ENCODE results near the gene CDH4. TPM values are rescaled to one million over a fixed set of nuclear protein-coding genes. Genes with fewer than 3 reads are reported as not detected.

The CDH4 gene
- total RNA-seq, 1 donor from 2014 or later: not detected

DNA sequence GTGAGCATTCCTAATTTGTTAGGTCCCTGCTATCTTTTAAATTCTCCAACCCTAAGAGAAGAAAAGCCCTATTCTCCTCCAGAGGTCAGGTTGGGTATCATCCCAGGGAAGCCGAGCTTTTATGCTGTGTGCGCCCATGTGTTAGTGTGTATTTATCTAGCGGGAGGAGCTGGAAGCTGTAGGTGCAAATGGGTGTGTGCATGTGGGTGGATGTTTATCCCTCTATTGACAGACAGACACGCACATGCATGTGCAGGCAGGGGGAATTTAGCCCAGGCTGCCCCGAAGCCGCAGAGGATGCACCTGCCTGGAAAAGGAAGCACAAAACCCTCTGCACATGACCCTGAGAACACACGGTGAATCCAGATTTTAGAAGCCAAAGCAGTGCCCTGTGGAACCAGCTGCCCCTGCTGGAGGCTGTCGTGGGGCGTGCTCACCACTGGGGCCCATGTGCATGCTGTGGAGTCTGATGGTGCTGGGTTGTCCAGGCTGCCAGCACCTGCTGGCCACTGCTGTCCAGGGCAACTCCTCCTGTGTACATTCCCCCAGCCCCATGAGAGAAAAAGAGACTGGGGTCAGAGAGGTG lies 416.1 kb downstream of the CDH4 start:
- H3K27me3 ChIP-seq: no peaks in the 10 kb centered on the region
- TF ChIP-seq, protein P1, sequence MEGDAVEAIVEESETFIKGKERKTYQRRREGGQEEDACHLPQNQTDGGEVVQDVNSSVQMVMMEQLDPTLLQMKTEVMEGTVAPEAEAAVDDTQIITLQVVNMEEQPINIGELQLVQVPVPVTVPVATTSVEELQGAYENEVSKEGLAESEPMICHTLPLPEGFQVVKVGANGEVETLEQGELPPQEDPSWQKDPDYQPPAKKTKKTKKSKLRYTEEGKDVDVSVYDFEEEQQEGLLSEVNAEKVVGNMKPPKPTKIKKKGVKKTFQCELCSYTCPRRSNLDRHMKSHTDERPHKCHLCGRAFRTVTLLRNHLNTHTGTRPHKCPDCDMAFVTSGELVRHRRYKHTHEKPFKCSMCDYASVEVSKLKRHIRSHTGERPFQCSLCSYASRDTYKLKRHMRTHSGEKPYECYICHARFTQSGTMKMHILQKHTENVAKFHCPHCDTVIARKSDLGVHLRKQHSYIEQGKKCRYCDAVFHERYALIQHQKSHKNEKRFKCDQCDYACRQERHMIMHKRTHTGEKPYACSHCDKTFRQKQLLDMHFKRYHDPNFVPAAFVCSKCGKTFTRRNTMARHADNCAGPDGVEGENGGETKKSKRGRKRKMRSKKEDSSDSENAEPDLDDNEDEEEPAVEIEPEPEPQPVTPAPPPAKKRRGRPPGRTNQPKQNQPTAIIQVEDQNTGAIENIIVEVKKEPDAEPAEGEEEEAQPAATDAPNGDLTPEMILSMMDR (IDR thresholded peaks at IDR 0.05): no peak
- H3K4me1 ChIP-seq: no peaks in the 10 kb centered on the region
- no peaks in the 10 kb centered on the region for H3K9me3 ChIP-seq
- intact Hi-C loops (cut with DNase I): no loop called here
- H3K27ac ChIP-seq: no peak overlapping the region
- DNase-seq (ENCODE audit: low spot score in 2 of 2): no peak
- H3K4me3 ChIP-seq: no peak overlapping the region
- no peaks in the 10 kb centered on the region for H3K36me3 ChIP-seq

DNA sequence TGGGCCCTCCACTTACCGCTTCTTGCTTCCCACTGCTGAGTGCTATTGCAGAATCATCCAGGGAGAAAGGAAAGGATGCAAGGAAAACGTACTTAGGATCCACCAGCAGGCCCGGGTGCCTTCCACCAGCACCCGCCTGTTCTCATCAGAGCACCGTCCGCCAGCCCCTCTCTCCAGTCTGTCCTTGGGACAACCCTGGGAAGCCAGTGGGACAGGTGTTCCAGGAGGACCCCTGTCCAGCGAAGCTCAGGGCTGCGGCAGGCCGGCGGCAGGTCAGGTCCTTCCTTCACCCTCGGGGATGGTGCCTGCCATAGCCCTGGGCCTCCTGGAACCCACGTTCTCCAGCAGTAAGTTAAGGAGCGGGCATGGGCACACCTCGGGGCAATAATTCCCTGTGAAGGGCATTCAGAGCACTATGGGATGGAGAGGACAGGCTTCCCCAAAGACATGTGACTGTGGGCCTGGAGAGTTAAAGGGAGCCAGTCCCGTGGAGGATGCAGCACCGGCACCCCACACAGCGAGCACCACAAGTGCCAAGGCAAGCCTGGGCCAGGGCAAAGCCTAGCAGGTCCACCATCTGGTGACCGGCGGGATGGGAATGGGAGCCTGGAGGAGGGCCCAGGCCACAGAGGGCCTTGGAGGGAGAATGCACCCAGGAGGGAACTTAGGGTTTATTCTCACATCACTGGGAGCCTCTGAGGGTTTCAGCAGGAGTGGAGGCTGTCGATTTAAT lies 416.9 kb downstream of the CDH4 start:
- H3K9me3 ChIP-seq: no peaks in the 10 kb centered on the region
- H3K27me3 ChIP-seq: no peaks in the 10 kb centered on the region
- H3K36me3 ChIP-seq: no peaks in the 10 kb centered on the region
- H3K4me3 ChIP-seq: no peak overlapping the region
- no peak overlapping the region for H3K27ac ChIP-seq
- DNase-seq (ENCODE audit: low spot score in 2 of 2): no peak
- no peaks in the 10 kb centered on the region for H3K4me1 ChIP-seq
- TF ChIP-seq, protein P1 (IDR thresholded peaks at IDR 0.05): no peak
- intact Hi-C loops (cut with DNase I): no loop called here

DNA sequence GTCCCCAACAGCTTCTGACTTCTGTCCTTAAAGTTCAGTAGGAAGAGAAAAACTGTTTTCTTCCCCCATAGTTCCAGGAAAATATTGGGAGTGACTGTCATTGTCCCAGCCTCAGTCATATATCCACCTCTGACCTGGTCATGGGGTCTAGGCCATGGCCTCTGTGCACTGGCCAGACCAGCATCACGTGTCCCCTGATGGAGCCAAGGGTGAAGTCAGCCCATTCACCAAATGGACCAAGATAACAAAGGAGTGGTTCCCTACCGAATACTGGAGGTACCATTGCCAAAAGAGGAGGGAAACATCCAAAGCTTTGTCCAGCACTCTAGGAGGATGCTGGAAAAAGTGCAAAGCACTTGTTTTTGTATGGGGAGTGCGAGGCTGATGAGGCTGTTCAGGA lies 418.2 kb downstream of the CDH4 start:
- Histone ChIP-seq H3K27me3 (no peaks in the 10 kb centered on the region), H3K4me1 (no peaks in the 10 kb centered on the region), H3K4me3 (no peak overlapping the region), H3K9me3 (no peaks in the 10 kb centered on the region), H3K27ac (no peak overlapping the region), H3K36me3 (no peaks in the 10 kb centered on the region)
- TF ChIP-seq, protein P1 (IDR thresholded peaks at IDR 0.05): no peak
- intact Hi-C loops (cut with DNase I): no loop called here
- DNase-seq (ENCODE audit: low spot score in 2 of 2): no peak

DNA sequence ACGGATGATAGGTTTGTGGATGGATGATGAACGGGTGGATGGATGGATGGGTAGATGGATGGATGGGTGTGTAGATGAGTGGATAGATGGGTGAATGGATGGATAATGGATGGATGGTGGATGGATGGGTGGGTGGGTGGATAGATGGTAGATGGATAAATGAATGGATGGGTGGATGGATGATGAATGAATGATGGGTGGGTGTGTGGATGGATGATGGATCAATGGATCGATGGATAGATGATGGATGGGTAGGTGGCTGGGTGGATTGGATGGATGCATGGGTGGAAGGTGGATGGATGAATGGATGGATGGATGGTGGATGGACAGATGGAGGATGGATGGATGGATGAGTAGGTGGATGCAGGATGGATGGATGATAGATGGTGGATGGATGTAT lies 419.5 kb downstream of the CDH4 start:
- intact Hi-C loops (cut with DNase I): no loop called here
- no peak for DNase-seq (ENCODE audit: low spot score in 2 of 2)
- Histone ChIP-seq H3K36me3 (no peaks in the 10 kb centered on the region), H3K9me3 (no peaks in the 10 kb centered on the region), H3K4me1 (no peaks in the 10 kb centered on the region), H3K4me3 (no peak overlapping the region), H3K27me3 (no peaks in the 10 kb centered on the region), H3K27ac (no peak overlapping the region)
- TF ChIP-seq, protein P1 (IDR thresholded peaks at IDR 0.05): no peak

DNA sequence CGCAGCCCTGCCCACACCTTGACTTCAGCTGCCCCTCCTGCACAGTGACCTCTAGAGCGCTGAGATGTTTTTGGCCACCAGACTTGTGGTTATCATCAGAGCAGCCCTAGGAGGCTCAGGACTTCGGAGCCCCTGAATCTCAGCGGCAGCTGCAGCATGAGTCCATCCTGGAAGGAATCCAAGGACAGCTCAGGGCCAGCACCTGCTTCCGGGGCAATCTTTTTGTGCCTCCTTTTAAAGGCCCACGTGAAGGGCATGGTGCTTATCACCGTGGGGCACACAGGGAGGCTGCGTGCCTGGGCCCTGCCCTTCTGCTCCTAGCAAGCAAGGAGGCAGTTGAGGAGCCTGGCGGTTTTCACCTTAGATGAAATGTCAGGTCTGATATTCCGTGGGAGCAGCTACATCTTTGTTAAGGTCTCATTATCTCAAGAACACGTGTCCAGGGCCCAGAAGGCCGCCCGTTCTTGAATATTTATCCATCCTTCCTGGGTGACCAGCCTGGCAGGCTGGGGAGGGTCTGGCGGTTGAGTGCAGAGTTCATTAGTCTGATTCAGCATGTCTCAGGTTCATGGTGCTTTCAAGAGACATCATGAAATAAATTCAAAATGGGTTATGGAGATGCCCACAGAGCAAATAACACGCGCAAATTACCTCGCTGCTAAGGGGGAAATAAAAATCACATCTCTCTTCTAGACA lies 421.2 kb downstream of the CDH4 start:
- intact Hi-C loops (cut with DNase I): no loop called here
- Histone ChIP-seq H3K9me3 (no peaks in the 10 kb centered on the region), H3K4me3 (no peak overlapping the region), H3K36me3 (no peaks in the 10 kb centered on the region), H3K27ac (no peak overlapping the region), H3K4me1 (no peaks in the 10 kb centered on the region), H3K27me3 (no peaks in the 10 kb centered on the region)
- TF ChIP-seq, protein P1 (IDR thresholded peaks at IDR 0.05): no peak
- DNase-seq (ENCODE audit: low spot score in 2 of 2): no peak
